HG02973 (cell line): ENCODE data around the gene COPS4.
A peak's percentile ranks its signal among the peaks of the same experiment; 100 is the strongest.
"Not testable (repeated sequence)": the region's sequence is repeated elsewhere in the genome, so short reads cannot be mapped to it uniquely, and the experiment has no call there.

Experiments used
- ATAC-seq: cut with Tn5 transposase; IDR thresholded peaks from one replicate; pipeline ENCODE4 v1.9.1; 2021; ENCODE audit warnings: moderate library complexity; ENCODE audit not compliant: unreplicated experiment

COPS4 gene

DNA sequence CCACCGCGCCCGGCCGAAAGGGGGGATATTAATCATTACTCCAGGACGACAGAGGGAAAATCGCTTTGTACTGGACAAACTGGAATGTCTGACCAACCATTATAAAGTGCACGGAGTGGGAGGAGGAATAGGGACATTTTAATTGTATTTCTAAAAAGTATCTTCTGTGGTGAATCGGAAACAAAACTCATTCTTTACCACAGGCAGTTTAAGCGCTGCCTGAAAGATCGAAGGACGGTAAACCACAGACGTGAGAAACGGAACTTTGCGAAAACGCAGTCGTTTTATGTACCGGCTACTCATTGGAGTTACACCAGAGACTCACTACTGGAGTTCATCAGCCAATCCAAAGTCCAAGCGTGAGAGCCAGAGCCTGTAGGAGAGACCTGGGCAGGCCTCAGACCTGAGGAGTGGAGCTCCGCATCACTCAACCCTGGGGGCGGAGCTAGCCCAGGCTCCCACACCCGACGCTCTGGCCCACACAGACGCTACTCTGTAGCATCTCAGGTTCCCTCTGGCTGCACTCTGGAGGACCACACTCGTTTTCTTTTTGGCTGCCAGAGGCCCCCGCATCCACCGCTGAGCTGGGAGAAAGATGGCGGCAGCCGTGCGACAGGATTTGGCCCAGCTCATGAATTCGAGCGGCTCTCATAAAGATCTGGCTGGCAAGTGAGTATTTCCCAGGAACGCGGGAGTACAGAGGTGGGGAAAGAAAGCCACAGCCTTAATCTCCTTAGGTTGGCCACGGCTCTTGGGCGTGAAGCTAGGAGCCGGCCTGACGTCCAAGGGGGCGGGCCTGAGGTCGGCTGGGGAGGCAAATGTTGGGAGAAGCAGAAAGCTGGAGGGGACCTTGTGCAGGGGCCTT lies at the start of gene COPS4:
TSS of gene COPS4 (plus strand) at position 554 of the 865 bp plus-strand sequence. CDS start at position 596, 42 bp downstream.
- peak; percentile 96 for ATAC-seq

DNA sequence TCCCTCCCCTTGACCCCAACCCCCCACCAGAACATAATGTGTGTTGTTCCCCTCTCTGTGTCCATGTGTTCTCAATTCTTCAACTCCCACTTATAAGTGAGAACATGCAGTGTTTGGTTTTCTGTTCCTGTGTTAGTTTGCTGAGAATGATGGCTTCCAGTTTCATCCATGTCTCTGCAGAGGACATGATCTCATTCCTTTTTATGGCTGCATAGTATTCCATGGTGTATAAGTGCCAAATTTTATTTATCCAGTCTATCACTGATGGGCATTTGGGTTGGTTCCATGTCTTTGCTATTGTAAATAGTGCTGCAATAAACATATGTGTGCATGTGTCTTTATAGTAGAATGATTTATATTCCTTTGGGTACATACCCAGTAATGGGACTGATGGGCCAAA lies 47.5 kb upstream of the COPS4 start:
- ATAC-seq, result not testable (repeated sequence)

DNA sequence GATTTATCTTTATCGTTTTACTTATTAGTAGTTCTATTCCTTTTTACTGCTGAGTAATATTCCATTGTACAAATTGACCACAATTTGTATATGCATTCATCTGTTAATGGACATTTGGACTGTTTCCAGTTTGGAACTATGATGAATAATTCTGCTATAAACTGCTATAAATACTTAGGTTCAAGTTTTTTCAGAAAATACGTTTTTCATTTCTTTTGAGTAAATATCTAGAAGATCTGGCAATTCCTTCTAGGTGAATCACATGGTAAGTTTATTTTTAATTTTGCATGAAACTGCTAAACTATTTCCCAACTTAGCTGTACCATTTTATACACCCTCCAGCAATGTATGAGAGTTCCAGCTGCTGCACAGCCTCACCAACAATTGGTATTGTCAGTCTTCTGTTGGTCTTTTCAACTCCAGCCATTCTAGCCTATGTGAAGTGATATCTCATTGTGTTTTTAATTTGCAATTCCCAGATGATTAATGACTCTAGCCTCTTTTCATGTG lies 46.6 kb upstream of the COPS4 start:
- no peak for ATAC-seq

DNA sequence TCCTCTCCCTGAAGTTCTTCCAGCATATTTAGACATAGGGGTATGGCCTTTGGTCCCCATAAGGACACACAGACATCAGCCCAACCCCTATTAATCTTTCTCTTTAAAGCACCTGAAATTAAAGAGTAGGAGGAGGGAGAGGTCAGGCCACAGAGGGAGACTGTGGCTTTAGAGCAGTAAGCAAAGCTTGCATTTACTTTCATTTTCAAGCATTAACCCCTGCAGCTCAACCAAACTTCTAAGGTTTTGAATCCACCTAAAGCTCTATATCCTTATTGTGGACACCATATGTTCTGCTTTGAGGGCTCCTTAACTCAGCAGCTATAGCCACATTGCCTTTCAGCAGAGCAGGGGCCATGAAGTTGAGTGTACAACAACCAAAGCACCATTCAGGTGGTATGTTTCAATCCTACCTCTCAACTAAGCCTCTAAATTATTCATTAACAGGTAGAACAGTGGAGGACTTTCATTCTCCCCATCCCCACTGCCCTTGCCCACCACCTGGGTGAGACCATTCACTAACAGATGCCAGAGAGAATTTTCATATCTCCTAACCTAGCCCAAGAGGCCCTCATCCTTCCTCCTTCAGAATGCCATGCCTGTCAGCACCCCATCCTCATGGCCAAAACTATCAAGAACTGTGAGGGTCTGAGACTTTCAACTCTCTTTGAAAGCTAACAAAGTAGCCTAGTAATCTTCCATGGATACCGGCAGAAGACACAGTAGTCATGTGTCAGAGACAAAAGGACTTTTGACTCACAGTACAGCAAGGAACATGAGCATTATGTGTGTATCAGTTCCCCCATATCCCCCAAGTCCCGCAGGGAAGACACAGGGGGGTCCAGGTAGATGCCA lies 45.2 kb upstream of the COPS4 start:
- ATAC-seq, result peak; percentile 94

DNA sequence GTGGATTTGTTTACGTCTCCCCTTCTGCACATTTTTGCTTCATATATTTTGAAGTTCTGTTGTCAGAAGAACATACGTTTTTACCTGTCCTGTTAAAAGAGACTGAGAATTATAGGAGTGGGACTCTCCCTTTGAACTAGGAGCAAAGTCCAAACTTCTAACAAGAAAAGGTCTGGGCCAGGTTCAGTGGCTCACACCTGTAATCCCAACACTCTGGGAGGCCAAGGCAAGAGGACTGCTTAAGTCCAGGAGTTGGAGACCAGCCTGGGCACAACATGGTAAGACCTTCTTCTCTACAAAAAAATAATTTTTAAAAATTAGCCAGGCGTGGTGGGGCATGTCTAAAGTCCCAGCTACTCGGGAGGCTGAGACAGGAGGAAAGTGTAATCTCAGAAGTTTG lies 40.1 kb upstream of the COPS4 start:
- no peak for ATAC-seq

DNA sequence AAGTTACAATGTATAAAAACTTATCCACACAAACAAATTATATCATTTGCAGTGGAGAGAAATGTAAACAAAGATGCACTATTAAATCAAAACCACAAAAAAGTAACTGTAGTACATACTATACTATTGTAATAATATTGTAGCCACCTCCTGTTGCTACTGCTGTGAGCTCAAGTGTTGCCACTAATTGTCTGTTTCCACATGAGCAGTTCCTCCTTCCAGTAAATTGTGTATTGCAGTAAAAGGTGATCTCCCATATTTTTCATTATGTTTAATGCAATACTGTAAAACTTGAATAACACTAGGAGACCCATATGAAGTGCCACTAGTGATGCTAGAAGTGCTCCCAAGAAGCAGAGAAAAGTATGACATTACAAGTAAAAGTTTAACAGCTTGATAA lies 36.1 kb upstream of the COPS4 start:
- no peak for ATAC-seq

DNA sequence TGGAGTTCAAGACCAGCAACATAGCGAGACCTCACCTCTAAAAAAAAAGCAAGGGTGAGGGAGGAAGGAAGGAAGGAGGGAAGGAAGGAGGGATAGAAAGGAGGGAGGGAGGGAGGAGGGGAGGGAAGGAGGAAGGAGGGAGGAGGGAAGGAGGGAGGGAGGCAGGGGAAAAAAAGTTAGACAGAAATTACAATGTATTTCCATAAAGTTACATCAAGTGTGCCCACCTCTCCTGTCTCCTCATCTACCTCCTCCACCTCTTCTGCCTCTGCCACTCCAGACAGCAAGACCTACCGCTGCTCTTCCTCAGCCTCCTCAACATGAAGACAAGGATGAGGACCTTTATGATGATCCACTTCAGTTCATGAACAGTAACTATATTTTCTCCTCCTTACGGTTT lies 32.7 kb upstream of the COPS4 start:
- no peak for ATAC-seq

DNA sequence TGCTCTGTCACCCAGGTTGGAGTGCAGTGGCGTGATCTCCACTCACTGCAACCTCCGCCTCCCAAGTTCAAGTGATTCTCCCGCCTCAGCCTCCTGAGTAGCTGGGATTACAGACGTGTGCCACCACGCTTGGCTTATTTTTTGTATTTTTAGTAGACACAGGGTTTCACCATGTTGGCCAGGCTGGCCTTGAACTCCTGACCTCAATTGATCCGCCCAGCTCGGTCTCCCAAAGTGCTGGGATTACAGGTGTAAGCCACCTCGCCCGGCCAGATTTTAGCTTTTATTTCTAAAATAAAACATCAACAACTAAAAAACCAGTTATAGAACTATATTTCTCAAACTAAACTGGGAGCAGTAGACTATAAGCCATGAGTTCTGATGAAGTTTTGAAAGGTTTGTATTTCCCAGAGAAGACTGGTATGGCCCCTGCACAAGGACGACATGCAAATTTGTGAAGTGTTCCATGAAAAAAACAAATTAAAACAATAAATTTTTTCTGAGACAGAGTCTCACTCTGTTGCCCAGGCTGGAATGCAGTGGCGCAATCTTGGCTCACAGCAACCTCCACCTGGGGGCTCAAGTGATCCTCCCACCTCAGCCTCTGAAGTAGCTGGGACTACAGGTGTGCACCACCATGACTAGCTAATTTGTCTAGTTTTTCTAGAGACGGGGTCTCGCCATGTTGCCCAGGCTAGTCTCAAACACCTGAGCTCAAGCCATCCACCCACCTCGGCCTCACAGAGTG lies 31.8 kb upstream of the COPS4 start:
- ATAC-seq, result not testable (repeated sequence)

DNA sequence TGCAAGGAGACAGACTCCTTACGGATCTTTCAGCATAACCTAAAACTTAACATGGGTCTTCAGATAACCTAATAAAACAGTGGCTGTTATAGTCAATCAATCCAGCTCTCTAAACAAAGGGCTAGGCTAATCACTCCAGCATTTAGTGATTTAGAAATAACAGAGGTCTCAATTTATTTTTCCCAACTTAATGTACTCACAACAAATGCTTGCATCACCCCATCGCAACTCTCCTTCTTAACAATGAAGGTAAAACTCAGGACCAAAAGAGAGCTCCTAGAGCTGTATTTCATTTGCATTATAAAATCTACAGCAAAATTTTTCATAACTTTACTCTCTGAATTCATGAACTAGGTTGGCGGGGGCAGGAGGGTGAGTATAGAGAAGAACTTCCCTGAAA lies 25.5 kb upstream of the COPS4 start:
- ATAC-seq, result no peak

DNA sequence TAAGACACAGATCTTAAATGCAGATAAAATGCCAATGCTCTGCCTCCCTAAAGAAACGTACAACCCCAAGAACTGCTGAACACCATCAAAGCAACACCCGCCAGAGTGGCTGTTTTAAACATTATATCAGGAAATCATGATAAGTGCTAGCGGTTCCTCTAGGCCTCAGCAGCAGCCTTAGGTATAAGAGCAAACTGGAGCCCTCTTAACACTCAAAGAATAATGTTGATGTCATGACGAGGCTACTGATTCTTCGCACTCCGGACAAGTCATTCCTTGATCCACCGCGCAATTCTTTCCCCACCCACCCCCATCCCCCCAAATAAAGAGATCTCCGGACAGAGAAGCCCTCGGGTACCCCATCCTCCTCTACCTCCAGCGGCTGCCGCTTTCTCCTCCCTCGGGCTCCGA lies 24.9 kb upstream of the COPS4 start:
- no peak for ATAC-seq

DNA sequence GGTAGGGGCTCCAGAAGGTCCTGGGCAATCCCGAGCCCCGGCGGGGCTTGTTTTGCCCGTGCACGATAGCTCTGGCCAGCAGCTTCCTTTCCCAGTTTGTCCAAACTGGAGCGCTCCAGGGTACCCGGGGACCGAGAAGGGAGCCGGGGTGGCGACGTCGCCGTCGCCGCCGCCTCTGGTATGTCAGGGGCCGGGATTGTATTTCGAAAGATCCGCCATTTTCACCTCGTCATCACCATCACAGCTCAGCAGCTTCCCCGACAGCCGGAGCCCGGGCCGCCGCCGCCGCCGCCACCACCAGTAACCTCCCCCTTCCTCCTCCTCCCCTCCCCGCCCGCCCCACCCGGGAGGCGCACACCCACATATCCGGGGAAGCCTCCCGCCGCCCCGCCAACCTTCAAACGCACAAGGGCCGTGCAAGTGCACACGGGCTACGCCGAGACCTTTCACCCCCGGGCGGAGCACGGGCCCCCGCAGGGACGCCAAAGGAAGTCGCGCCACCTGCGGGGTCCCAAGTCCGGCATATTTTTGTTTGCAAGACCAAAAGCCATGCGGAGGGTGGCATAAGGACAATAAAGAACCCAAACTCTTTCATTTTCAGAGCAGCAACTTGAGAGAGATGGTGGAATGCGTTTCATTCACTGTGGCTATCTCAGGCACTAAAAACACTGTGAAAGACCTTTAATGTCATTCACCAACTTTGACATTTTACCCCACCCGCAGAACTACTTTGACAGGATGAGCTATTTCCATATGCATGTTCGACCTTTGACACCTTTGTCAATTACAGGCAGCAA lies 24.3 kb upstream of the COPS4 start, which contains the start of gene LIN54:
TSS of gene LIN54 (minus strand) at position 302 of the 797 bp plus-strand sequence. CDS start 25,979 bp downstream, outside the sequence.
- peak; percentile 33 for ATAC-seq

DNA sequence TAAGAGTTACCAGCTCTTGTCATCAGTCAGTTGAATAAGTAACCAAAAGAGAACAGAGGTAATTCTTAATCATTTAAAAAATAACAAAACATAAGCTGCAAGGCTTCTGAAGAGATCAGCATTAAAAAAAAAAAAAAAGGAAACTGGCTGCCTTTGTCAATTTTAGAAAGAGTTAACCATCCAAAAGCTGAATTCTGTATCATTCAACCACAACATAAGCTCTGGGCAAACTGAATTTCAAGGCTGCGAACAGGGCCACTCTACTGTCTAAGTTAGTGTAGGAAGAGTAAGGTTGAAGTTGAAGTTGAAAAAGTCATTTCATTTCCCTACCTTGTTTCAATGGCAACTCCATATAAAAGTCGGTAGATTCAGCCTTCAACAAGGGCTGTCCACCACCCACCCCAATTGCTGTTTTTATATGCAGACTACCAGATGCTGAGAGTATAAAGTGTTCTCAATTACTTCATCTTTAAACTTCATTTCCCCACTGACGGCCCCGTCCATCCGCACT lies 23.2 kb upstream of the COPS4 start:
- ATAC-seq, result no peak

DNA sequence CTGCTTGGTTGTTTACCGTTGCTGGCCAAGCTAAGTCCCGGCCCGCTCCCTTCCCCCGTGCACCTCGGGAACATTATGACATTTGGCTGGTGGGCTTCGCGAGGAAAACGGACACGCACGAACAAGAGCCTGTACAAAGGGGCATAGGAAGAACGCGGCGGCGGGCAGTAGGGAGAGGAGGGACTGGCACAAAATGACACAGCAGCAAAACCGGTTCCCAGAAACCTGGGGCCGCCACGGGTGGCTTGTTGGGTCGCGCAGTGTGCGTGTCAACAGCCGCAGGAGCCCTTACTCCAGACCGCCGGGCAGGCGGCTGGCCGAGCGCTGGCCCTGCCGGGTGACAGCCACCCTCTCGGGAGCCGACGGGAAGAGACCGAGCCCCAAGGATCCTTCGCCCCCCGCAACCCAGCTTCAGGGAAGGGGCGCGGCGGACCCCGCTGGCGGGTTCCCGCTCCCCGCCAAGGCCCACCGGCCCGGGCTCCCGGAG lies 22.7 kb upstream of the COPS4 start:
- ATAC-seq, result peak; percentile 11

DNA sequence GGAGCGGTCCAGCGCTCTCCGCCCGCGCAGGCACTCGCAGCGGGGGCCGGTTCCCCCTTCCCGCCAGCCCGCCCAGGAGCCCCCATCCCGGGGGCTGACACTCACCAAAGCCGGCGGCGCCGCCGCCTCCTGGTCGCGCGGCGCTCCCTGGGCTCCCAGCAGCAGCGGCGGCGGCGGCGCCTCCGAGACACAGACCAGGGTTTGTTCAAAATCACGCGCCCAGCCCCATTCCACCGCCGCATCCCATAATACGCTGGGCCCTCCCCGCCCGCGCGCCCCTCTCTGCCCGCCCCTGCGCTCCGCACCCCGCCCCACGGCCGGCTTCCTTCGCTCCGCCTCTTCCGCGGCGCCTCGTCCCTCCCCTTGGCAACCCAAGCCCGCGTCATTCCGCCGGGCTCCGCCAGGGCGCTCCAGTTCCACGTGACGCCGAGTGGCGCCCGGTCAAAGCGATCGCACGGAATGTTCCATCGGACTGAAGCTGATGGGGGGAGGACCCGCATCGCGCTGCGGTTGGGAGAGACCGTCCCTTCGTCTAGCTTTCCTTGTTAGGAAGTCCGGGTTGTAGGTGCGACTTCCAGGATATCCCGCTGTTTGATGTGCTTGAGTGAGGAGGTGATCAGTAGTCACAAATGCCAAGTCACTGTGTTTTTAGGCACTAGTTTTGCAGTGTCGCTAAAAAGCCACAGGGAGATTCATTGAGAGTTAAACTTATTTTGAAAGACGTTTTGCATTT lies 22.1 kb upstream of the COPS4 start:
- ATAC-seq, result peak; percentile 79

DNA sequence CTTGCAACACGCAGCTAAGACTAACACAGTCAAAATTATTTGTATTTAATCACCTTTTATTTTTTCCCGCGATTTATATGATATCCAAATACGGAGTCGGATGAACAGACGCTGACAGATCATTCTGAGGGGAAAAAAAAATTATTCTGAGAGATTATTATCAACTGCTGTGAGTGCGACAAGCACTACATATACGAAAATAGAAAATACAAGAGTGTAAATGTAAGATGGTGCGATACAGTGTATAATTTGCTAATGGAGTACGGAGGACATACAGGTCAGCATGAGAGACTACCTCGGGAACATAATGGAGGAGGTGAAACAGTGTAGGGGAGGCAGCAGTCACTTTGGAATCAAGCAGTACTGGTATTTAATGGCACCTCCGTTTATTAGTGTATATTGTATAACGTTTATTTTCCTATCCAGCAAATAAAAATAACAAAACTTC lies 21.5 kb upstream of the COPS4 start:
- ATAC-seq, result no peak

DNA sequence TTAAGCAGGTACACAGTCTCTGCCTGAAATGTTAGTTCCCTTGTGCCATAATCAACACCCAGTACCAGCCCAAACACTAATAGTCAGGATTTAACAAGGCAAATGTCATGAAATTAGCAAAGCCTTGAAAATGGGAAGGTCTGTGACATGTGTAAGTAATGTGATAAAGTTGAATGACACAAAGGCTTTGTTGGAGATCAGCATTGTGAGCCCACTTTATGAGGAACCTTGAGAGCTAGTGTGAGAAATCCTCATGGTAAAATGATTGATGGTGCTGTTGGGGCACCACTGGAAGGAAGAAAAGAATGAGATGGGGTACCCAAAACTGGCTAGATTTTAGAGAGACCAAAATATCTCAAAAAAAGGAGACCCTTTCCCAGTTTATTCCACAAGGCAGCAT lies 21.1 kb upstream of the COPS4 start:
- ATAC-seq, result no peak

DNA sequence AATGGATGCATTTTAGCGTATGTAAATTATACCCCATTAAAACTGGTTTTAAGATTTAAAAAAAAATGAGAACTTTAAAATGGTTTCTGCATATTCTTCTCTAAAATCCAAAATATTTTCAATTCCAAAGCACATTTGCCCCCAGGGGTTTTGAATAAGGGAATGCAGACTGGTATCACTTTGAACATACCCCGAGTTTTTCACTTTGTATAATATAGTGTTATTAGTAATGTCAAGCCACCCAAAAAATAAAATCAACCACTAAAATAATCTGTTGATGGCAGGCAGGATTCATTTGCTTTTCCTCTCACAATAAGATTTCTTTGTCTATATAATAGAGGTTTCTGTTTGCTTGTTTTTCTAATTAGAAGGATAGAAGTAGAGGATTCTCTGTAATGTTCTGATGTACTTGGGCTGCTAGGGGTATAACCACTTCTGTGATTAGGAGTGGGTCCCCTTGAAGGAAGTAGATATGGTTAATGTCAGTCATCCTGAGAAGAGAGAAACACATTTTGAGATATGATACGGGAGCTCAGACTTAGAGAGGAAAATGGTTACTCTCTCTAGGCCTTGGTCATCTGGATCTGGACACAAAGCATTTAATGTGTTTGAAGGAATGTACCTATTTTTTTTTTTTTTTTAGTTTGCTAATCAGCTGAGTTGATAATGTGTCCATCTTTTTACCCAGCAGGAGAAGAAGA lies 15.0 kb upstream of the COPS4 start:
- peak; percentile 81 for ATAC-seq

DNA sequence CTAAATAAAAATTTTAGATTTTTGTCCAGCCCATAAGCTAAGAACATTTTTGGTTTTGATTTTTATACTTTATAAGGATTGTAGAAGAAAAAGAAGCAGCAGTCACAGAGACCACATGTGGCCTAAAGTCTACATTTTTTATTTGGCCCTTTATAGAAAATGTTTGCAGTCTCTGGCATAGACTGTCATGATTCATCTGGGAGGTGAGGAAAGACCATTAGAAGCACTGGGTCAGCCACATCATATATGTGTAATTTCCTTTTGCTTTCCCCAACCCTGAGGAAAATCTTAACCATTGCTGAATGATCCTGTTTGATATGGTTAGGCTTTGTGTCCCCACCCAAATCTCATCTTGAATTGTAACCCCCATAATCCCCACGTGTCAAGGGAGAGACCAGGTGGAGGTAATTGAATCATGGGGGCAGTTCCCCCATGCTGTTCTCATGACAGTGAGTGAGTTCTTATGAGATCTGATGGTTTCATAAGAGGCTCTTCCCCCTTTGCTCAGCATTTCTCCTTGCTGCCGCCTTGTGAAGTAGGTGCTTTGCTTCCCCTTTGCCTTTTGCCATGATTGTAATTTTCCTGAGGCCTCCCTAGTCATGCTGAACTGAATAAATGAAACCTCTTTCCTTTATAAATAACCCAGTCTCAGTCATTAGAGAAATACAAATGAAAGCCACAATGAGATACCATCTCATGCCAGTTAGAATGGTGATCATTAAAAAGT lies 12.1 kb upstream of the COPS4 start:
- no peak for ATAC-seq
